Smooth muscle cell (in vitro differentiated cells): Measurements from ENCODE around the gene NCKAP5. TPM values are rescaled to one million over a fixed set of nuclear protein-coding genes. Genes with fewer than 3 reads are reported as not detected.

Experiments used
- DNase-seq: peaks from one replicate; lab custom pipeline; 2025; ENCODE audit not compliant: unreplicated experiment; lab: John Stamatoyannopoulos, UW
- H2AFZ ChIP-seq: fragments of 200-600 bp; sonication (generic); 2 replicates; pipeline ENCODE4 v1.6.0; 2016; ENCODE audit warnings: antibody characterized with exemption, low read depth, mild to moderate bottlenecking
- H3F3A ChIP-seq: fragments of 200-600 bp; sonication (generic); 2 replicates; pipeline ENCODE4 v1.6.0; 2017; ENCODE audit warnings: antibody characterized with exemption, low read depth
- H3K27ac ChIP-seq: fragments of 200-600 bp; sonication (generic); 2 replicates; pipeline ENCODE4 v1.5.1; 2016; ENCODE audit warnings: low read depth, mild to moderate bottlenecking
- H3K27me3 ChIP-seq: fragments of 200-600 bp; sonication (generic); 2 replicates; pipeline ENCODE4 v1.6.1; 2016; ENCODE audit warnings: low read depth, mild to moderate bottlenecking
- H3K36me3 ChIP-seq: fragments of 200-600 bp; sonication (generic); 2 replicates; pipeline ENCODE4 v1.5.1; 2016; ENCODE audit warnings: low read depth
- H3K4me1 ChIP-seq: fragments of 200-600 bp; sonication (generic); 2 replicates; pipeline ENCODE4 v1.5.1; 2016; ENCODE audit warnings: low read depth
- H3K4me2 ChIP-seq: fragments of 200-600 bp; sonication (generic); 2 replicates; pipeline ENCODE4 v1.6.0; 2016; ENCODE audit warnings: mild to moderate bottlenecking
- H3K4me3 ChIP-seq: fragments of 200-600 bp; sonication (generic); 2 replicates; pipeline ENCODE4 v1.5.1; 2016; ENCODE audit warnings: mild to moderate bottlenecking
- H3K79me2 ChIP-seq: fragments of 200-600 bp; sonication (generic); 2 replicates; pipeline ENCODE4 v1.6.0; 2016; ENCODE audit warnings: low read depth, mild to moderate bottlenecking
- H3K9ac ChIP-seq: fragments of 200-600 bp; sonication (generic); 2 replicates; pipeline ENCODE4 v1.6.0; 2016; ENCODE audit warnings: low read depth
- H3K9me3 ChIP-seq: fragments of 200-600 bp; sonication (generic); replicated peaks from 2 replicates; pipeline ENCODE4 v1.5.1; 2016; ENCODE audit warnings: low read depth
- H4K20me1 ChIP-seq: fragments of 200-600 bp; sonication (generic); 2 replicates; pipeline ENCODE4 v1.6.0; 2016; ENCODE audit warnings: low read depth
- WGBS: methylation state at CpG from one replicate; pipeline ENCODE4 v1.1.7; 2016; ENCODE audit warnings: low lambda C conversion rate; 5-methylcytosine and 5-hydroxymethylcytosine counted together
- polyA plus RNA-seq: library from polyadenylated mRNA; unstranded; fragments of >200 nt; fragmentation: Nextera tagmentation; extraction: Ambion mirVana; gene quantifications from 2 replicates; pipeline ENCODE4 v1.2.1, GENCODE V29; 2016
- total RNA-seq: library from RNA; depleted of rRNA; stranded (reverse); fragments of >200 nt; gene quantifications from 2 replicates; pipeline ENCODE4 v1.2.3, GENCODE V29; 2014
- TF ChIP-seq, protein P1 (sequence below): fragments of 200-600 bp; sonication (generic); IDR thresholded peaks from 2 replicates; pipeline ENCODE4 v1.5.1; 2017; ENCODE audit warnings: borderline replicate concordance, mild to moderate bottlenecking, antibody characterized with exemption; ENCODE audit not compliant: insufficient read depth, poor library complexity, severe bottlenecking

NCKAP5 gene
- total and polyA plus RNA-seq, 2 experiments from 2014 or later = 4.6 to 9.5 TPM

DNA sequence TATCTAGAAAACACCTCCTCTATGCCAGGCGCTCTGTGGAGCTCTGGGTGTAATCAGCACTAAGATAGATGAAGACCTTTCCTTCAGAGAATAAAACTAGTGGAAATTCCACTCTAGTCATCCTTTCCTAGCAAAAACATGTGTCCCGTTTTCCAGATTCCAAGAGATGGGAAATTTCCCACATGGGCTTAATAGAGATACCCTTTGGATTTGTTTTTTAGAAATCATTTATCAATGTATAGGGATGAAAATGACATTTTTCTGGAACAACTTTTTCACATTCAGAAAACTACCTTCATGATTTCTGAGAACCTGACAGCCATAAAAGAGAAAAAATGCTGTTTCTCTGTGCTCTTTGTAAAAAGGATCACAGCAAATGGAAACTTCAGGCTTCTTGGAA lies 152.1 kb downstream of the NCKAP5 start:
- H3K9me3 ChIP-seq = no peaks in the 10 kb centered on the region
- H3K4me1 ChIP-seq = peaks cover 19% of the 10 kb centered on the region
- H3K4me3 ChIP-seq = no peak overlapping the region
- H3F3A ChIP-seq = no peaks in the 10 kb centered on the region
- 88% methylated on average over 2 of the region's 2 CpGs for WGBS
- H3K27me3 ChIP-seq = no peaks in the 10 kb centered on the region
- H3K9ac ChIP-seq = no peak overlapping the region
- no peak for DNase-seq
- H3K36me3 ChIP-seq = no peaks in the 10 kb centered on the region
- no peak overlapping the region for H3K4me2 ChIP-seq
- TF ChIP-seq, protein P1, sequence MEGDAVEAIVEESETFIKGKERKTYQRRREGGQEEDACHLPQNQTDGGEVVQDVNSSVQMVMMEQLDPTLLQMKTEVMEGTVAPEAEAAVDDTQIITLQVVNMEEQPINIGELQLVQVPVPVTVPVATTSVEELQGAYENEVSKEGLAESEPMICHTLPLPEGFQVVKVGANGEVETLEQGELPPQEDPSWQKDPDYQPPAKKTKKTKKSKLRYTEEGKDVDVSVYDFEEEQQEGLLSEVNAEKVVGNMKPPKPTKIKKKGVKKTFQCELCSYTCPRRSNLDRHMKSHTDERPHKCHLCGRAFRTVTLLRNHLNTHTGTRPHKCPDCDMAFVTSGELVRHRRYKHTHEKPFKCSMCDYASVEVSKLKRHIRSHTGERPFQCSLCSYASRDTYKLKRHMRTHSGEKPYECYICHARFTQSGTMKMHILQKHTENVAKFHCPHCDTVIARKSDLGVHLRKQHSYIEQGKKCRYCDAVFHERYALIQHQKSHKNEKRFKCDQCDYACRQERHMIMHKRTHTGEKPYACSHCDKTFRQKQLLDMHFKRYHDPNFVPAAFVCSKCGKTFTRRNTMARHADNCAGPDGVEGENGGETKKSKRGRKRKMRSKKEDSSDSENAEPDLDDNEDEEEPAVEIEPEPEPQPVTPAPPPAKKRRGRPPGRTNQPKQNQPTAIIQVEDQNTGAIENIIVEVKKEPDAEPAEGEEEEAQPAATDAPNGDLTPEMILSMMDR = no peak
- H3K27ac ChIP-seq = no peak overlapping the region
- H3K79me2 ChIP-seq = no peaks in the 10 kb centered on the region
- H4K20me1 ChIP-seq = no peaks in the 10 kb centered on the region
- H2AFZ ChIP-seq = no peak overlapping the region

DNA sequence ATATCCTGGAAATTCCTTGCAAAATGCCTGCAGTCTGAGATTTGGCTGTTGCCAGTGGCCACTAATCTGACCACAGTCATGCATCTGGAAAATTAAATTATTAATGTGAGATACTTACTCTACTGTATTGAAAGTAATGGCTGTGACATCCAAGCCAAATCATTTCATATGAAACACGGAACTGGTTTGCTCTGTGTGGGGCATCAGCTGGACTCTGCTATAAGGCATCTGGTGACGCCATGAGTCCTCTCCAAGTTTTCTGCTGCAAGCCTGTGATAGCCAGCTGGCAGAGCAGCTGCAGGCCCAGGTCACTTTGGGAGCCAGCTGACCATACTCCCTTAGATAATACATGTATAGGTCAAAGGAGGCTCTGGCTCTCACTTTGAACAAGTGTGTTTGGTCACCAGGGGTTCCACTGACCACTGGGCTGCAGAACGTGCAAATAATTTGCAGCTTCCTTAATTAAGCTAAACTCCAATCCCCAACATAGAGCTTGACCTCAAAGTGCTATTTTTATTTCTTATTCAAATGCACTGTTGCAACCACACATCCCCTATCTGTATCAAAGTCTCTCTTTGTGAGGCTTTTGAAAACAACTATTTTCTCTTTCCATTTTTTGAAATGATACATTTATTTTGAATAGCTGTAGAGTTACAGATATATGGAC lies 152.9 kb downstream of the NCKAP5 start:
- H2AFZ ChIP-seq = no peak overlapping the region
- H3K9ac ChIP-seq = no peak overlapping the region
- no peaks in the 10 kb centered on the region for H3F3A ChIP-seq
- H3K4me1 ChIP-seq = peaks cover 19% of the 10 kb centered on the region
- no peak overlapping the region for H3K4me2 ChIP-seq
- no peaks in the 10 kb centered on the region for H3K27me3 ChIP-seq
- TF ChIP-seq, protein P1 = no peak
- no peaks in the 10 kb centered on the region for H3K79me2 ChIP-seq
- no peak overlapping the region for H3K27ac ChIP-seq
- H4K20me1 ChIP-seq = no peaks in the 10 kb centered on the region
- whole genome bisulfite sequencing = 96% methylated on average over 3 of the region's 3 CpGs
- DNase-seq = no peak
- H3K9me3 ChIP-seq = no peaks in the 10 kb centered on the region
- no peaks in the 10 kb centered on the region for H3K36me3 ChIP-seq
- no peak overlapping the region for H3K4me3 ChIP-seq

DNA sequence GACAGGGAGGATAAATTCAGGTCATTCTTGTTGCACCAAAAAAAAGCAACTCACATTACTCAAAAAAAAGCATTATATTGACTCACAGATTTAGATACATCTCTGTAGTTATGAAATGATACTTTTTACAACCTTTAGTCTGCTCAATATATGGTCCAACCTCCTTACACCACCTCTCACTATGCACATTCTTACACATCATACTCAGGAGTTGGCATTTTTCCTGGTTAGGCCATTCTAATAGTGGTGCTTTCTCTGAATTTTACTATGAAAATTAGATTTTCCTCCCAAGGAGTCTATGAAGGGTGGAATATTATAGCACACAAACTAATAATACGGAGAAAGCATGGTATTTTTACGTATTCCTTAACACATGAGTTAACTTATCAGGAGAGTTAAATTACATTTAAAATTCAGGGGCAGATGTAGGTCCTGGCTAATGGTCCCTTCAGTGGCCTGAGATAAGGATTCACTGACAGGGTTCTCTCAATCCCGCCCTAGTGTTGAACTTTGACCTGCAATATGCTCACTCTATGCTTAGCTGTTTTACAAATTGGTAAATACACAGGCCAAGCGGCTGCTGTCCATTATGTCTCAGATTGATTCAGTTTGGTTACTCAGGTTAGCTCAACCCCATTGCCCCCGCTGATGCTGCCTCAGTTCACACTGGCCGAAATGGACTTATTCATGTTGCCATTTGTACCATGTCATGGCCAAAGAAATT lies 153.6 kb downstream of the NCKAP5 start:
- Histone ChIP-seq H4K20me1 (no peaks in the 10 kb centered on the region), H3K36me3 (no peaks in the 10 kb centered on the region), H3K4me2 (no peak overlapping the region), H3K9me3 (no peaks in the 10 kb centered on the region), H3K27me3 (no peaks in the 10 kb centered on the region), H3K4me3 (no peak overlapping the region), H3K27ac (no peak overlapping the region), H2AFZ (no peak overlapping the region), H3K4me1 (peaks cover 19% of the 10 kb centered on the region), H3K9ac (no peak overlapping the region), H3F3A (no peaks in the 10 kb centered on the region), H3K79me2 (no peaks in the 10 kb centered on the region)
- 93% methylated on average over 6 of the region's 6 CpGs for WGBS
- DNase-seq = no peak
- TF ChIP-seq, protein P1 = no peak
